GM12864 (cell line): ENCODE data around the gene SIM2.

ENCODE experiments used
- DNase-seq: peaks from one replicate; pipeline ENCODE4 v3.0.0-alpha.2; 2011; ENCODE audit warnings: low read depth
- H3K4me3 ChIP-seq: 2 replicates; pipeline ENCODE4 v1.5.1; 2011; ENCODE audit warnings: mild to moderate bottlenecking, low read depth, low read length, control low read depth
- CTCF ChIP-seq: IDR thresholded peaks from 2 replicates; pipeline ENCODE4 v1.5.1; 2011; ENCODE audit warnings: low read depth, mild to moderate bottlenecking, moderate library complexity, low read length, control low read depth, inconsistent platforms; ENCODE audit errors: missing control alignments

SIM2 gene

GRCh38 chr21:36709030-36709867 lies 10.3 kb downstream of the SIM2 start:
- DNase-seq: no peak
- no peak for TF ChIP-seq CTCF
- H3K4me3 ChIP-seq: no peak overlapping the region

GRCh38 chr21:36709868-36710728 lies 11.2 kb downstream of the SIM2 start:
- no peak for DNase-seq
- no peak overlapping the region for H3K4me3 ChIP-seq
- TF ChIP-seq CTCF: no peak

- TF ChIP-seq CTCF: no peak
- H3K4me3 ChIP-seq: no peak overlapping the region
- DNase-seq: no peak
Observed at GRCh38 chr21:36710729-36711048, 11.8 kb downstream of the SIM2 start.

GRCh38 chr21:36713746-36714145 lies 14.8 kb downstream of the SIM2 start:
- no peak for TF ChIP-seq CTCF
- no peak for DNase-seq
- H3K4me3 ChIP-seq: no peak overlapping the region

- DNase-seq: no peak
- no peak overlapping the region for H3K4me3 ChIP-seq
- TF ChIP-seq CTCF: no peak
Observed at GRCh38 chr21:36716387-36716786, 17.5 kb downstream of the SIM2 start.

GRCh38 chr21:36716836-36717235 lies 17.9 kb downstream of the SIM2 start:
- DNase-seq: no peak
- no peak for TF ChIP-seq CTCF

More at GRCh38 chr21:36716836-36717235, 17.9 kb downstream of the SIM2 start:
- no peak overlapping the region for H3K4me3 ChIP-seq
